ENCODE data around the gene POLDIP2.

Gene POLDIP2

GRCh38 chr17:28335201-28335958 lies 21.9 kb downstream of the POLDIP2 start, which contains the start of the genes IFT20 and TNFAIP1:
IFT20 (minus strand) TSS chr17:28335472; CDS start chr17:28331985, 3,487 bp downstream.
TNFAIP1 (plus strand) TSS chr17:28335761; CDS start chr17:28339522, 3,761 bp downstream.
- DNase-seq, result peak; percentile 98 to 100 (median 99)

GRCh38 chr17:28334666-28335200 lies 22.6 kb downstream of the POLDIP2 start:
- no peak for DNase-seq

- DNase-seq, result peak; percentile 29 to 62 (median 50)
These were observed 23.2 kb downstream of the POLDIP2 start for GRCh38 chr17:28334171-28334570.

GRCh38 chr17:28333083-28333746 lies 24.1 kb downstream of the POLDIP2 start:
- no peak for DNase-seq

GRCh38 chr17:28331891-28332420 lies 25.4 kb downstream of the POLDIP2 start:
- no peak for DNase-seq

GRCh38 chr17:28330671-28331070 lies 26.7 kb downstream of the POLDIP2 start:
- no peak for DNase-seq

GRCh38 chr17:28328325-28328724 lies 29.0 kb downstream of the POLDIP2 start:
- no peak for DNase-seq

- DNase-seq, result no peak
These were observed 29.6 kb downstream of the POLDIP2 start for GRCh38 chr17:28327709-28328108.

- no peak for DNase-seq
These were observed 30.2 kb downstream of the POLDIP2 start for GRCh38 chr17:28327031-28327607.

- DNase-seq, result no peak
These were observed 31.2 kb downstream of the POLDIP2 start for GRCh38 chr17:28326114-28326513.

- no peak for DNase-seq
These were observed 32.1 kb downstream of the POLDIP2 start for GRCh38 chr17:28325211-28325610.

- peak in 3 of 4 experiments; percentile 27 to 65 (median 61) for DNase-seq
These were observed 32.5 kb downstream of the POLDIP2 start for GRCh38 chr17:28324781-28325180.

GRCh38 chr17:28324267-28324745 lies 33.0 kb downstream of the POLDIP2 start:
- no peak for DNase-seq

GRCh38 chr17:28320215-28321061 lies 36.9 kb downstream of the POLDIP2 start:
- DNase-seq, result no peak

GRCh38 chr17:28319598-28319935 lies 37.8 kb downstream of the POLDIP2 start:
- DNase-seq, result peak; percentile 25 to 46 (median 37)

- peak; percentile 98 for DNase-seq
These were observed 38.3 kb downstream of the POLDIP2 start, which contains the start of gene TMEM97 for GRCh38 chr17:28318759-28319597. TMEM97 (plus strand) TSS chr17:28319200; CDS start chr17:28319240, 40 bp downstream.

GRCh38 chr17:28317966-28318758 lies 39.2 kb downstream of the POLDIP2 start:
- no peak for DNase-seq

GRCh38 chr17:28317099-28317965 lies 40.0 kb downstream of the POLDIP2 start:
- no peak for DNase-seq

All from suppressor macrophage (primary cell).